A549 (cell line): ENCODE data around the gene PREX1. TPM values are rescaled to one million over a fixed set of nuclear protein-coding genes. Genes with fewer than 3 reads are reported as not detected.

Source experiments
- ATAC-seq, 2 experiments: fragments of 200-7000 bp in 1 of 2; fragments of >200 bp in 1 of 2; cut with Nextera tagmentation in 1 of 2; cut with Tn5 transposase in 1 of 2; 3 replicates each; pipeline versions ENCODE4 v1.8.0 to v1.9.1; 2018 to 2020; ENCODE audit warnings: mild to moderate bottlenecking in 1 of 2, moderate library complexity in 1 of 2
- CTCF ChIA-PET: fragments of 300-600 bp; sonication (Branson Sonifier 250); formaldehyde crosslinking; extraction: SDS; loops from one replicate; lab custom pipeline; 2021; ENCODE audit warnings: antibody characterized with exemption, inconsistent platforms; lab: Yijun Ruan, JAX
- POLR2A ChIA-PET: fragments of 350-600 bp; formaldehyde crosslinking; extraction: SDS; loops from one replicate; lab custom pipeline; 2021; ENCODE audit warnings: antibody characterized with exemption, inconsistent platforms; lab: Yijun Ruan, JAX
- DNase-seq, 2 experiments: peaks; one replicate each; pipeline versions ENCODE4 v3.0.0 to v3.0.0-alpha.2; 2011 to 2016; ENCODE audit warnings: low read depth in 1 of 2, low spot score in 1 of 2
- FAIRE-seq: peaks from 2 replicates; lab custom pipeline; 2011; peaks lifted over from hg19 to GRCh38; lab: Jason Lieb, UNC
- H3K27ac ChIP-seq, 2 experiments: fragments of >200 bp; sonication (Bioruptor Twin); formaldehyde crosslinking; 3 replicates each; pipeline ENCODE4 v1.5.1; 2016 to 2017
- H3K4me1 ChIP-seq: fragments of >200 bp; sonication (Bioruptor Twin); formaldehyde crosslinking; 3 replicates; pipeline ENCODE4 v1.6.1; 2016
- H3K4me2 ChIP-seq: fragments of >200 bp; sonication (Bioruptor Twin); formaldehyde crosslinking; 3 replicates; pipeline ENCODE4 v1.6.1; 2016
- H3K4me3 ChIP-seq: fragments of >200 bp; sonication (Bioruptor Twin); formaldehyde crosslinking; 3 replicates; pipeline ENCODE4 v1.5.1; 2016
- H3K9me3 ChIP-seq: fragments of >200 bp; sonication (Bioruptor Twin); formaldehyde crosslinking; 3 replicates; pipeline ENCODE4 v1.6.1; 2016
- BHLHE40 ChIP-seq: IDR thresholded peaks from 2 replicates; pipeline ENCODE4 v1.6.1; 2012; ENCODE audit warnings: low read depth, low read length, inconsistent platforms
- CHD4 ChIP-seq: fragments of 200-600 bp; sonication (generic); IDR thresholded peaks from 2 replicates; pipeline ENCODE4 v1.6.1; 2016; ENCODE audit warnings: antibody characterized with exemption, mild to moderate bottlenecking, borderline replicate concordance
- ESRRA ChIP-seq: fragments of 150-350 bp; IDR thresholded peaks from 2 replicates; pipeline ENCODE4 v1.6.1; 2014; ENCODE audit warnings: mild to moderate bottlenecking, low read length, borderline replicate concordance
- GATA3 ChIP-seq: IDR thresholded peaks from 2 replicates; pipeline ENCODE4 v1.6.1; 2012; ENCODE audit warnings: borderline replicate concordance
- HDAC2 ChIP-seq: fragments of 200-600 bp; sonication (generic); IDR thresholded peaks from 2 replicates; pipeline ENCODE4 v1.6.1; 2016
- HES2 ChIP-seq: fragments of >200 bp; sonication (Bioruptor Twin); formaldehyde crosslinking; IDR thresholded peaks from 2 replicates; pipeline ENCODE4 v1.6.1; 2016
- HEYL ChIP-seq: fragments of 250-450 bp; sonication (Bioruptor Pico); IDR thresholded peaks from 2 replicates; pipeline ENCODE4 v1.8.0; 2021; ENCODE audit warnings: mild to moderate bottlenecking, moderate library complexity
- HOXA7 ChIP-seq: fragments of 250-450 bp; sonication (Bioruptor Pico); IDR thresholded peaks from 2 replicates; pipeline ENCODE4 v1.5.0; 2020; ENCODE audit warnings: mild to moderate bottlenecking, moderate library complexity
- HOXB13 ChIP-seq: fragments of 250-450 bp; sonication (Bioruptor Pico); IDR thresholded peaks from 2 replicates; pipeline ENCODE4 v1.5.0; 2020; ENCODE audit warnings: low read depth, mild to moderate bottlenecking, moderate library complexity
- HOXB5 ChIP-seq: fragments of 250-450 bp; sonication (Bioruptor Pico); IDR thresholded peaks from 2 replicates; pipeline ENCODE4 v1.5.0; 2020; ENCODE audit warnings: mild to moderate bottlenecking, moderate library complexity
- JUNB ChIP-seq: fragments of >200 bp; sonication (Bioruptor Twin); formaldehyde crosslinking; IDR thresholded peaks from 2 replicates; pipeline ENCODE4 v1.6.1; 2016
- MAX ChIP-seq: IDR thresholded peaks from 2 replicates; pipeline ENCODE4 v1.6.1; 2012
- MYC ChIP-seq: IDR thresholded peaks from 2 replicates; pipeline ENCODE4 v1.6.1; 2012; ENCODE audit warnings: mild to moderate bottlenecking, inconsistent platforms, low read length, improper control_type of control experiment, borderline replicate concordance
- PBX3 ChIP-seq: IDR thresholded peaks from 2 replicates; pipeline ENCODE4 v1.6.1; 2012
- PHF8 ChIP-seq: fragments of 200-600 bp; sonication (generic); IDR thresholded peaks from 2 replicates; pipeline ENCODE4 v1.6.1; 2016; ENCODE audit warnings: low read depth, mild to moderate bottlenecking, antibody characterized with exemption, moderate library complexity, borderline replicate concordance
- TFCP2L1 ChIP-seq: fragments of 250-450 bp; sonication (Bioruptor Pico); IDR thresholded peaks from 2 replicates; pipeline ENCODE4 v1.5.0; 2021; ENCODE audit warnings: mild to moderate bottlenecking
- ZSCAN20 ChIP-seq: fragments of 250-450 bp; sonication (Bioruptor Pico); IDR thresholded peaks from 2 replicates; pipeline ENCODE4 v1.8.0; 2022; ENCODE audit warnings: mild to moderate bottlenecking, moderate library complexity
- WGBS: methylation state at CpG from one replicate; pipeline ENCODE4 v1.1.6; 2017; ENCODE audit errors: missing lambda C conversion rate; 5-methylcytosine and 5-hydroxymethylcytosine counted together
- polyA plus RNA-seq, 4 experiments: library from polyadenylated mRNA; depleted of rRNA in 3 of 4; stranded (reverse); fragments of >200 nt; fragmentation: RNase III in 1 of 4; extraction: RNeasy Plus Mini Kit Qiagen cat#74134 plus additional on column Dnase treatment in 1 of 4; gene quantifications; 2 replicates in 3 of 4; 3 replicates in 1 of 4; pipeline ENCODE4 v1.2.3, GENCODE V29; 2011 to 2017
- TF ChIP-seq, protein P1 (sequence below): fragments of >200 bp; sonication (Bioruptor Twin); formaldehyde crosslinking; IDR thresholded peaks from 3 replicates; pipeline ENCODE4 v1.5.1; 2016
- TF ChIP-seq, protein P2 (sequence below): fragments of 450-650 bp; IDR thresholded peaks from 2 replicates; pipeline ENCODE4 v1.6.1; 2014; ENCODE audit warnings: antibody characterized with exemption
- TF ChIP-seq, protein P3 (sequence below): fragments of 150-350 bp; IDR thresholded peaks from 2 replicates; pipeline ENCODE4 v1.6.1; 2014; ENCODE audit warnings: low read depth, mild to moderate bottlenecking, low read length
- TF ChIP-seq, protein P4 (sequence below): fragments of 200-600 bp; sonication (generic); IDR thresholded peaks from 2 replicates; pipeline ENCODE4 v1.6.1; 2016; ENCODE audit warnings: antibody characterized with exemption, mild to moderate bottlenecking, moderate library complexity

The PREX1 gene
- polyA plus RNA-seq, 2 of the 4 experiments (the other 2 are of a cell fraction) = 3.6 to 4.2 TPM

DNA sequence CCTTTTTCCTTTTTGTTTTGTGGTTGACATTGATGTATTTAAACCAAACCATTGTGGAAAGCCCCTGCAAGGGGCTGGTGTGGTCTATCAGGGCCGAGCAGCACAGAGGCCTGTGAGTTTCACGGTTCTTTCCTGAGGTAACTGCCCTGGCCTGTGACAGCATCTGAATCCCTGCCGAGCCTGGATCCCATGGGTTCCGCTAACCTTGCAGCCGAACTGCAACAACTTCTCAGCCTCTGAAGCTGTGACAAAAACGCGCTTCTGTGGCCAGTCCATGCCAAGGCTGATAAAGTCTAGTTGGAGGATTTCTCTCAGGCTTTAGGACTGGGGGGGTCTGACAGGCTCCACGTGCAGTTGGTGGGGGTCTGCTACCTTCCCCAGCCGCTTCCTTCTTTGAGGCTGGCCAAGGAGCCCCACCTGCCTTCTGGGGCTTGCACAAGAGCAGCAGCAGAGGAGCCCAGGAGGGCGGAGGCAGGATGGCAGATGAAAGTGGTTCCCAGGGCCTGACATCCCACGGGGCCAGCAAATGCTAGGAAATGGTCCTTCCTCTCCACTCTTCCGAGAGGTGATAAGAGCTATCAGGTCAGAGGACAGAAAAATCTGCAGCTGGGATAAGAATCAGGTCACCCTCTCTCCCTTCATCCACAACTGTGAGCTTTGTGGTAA, 150.9 kb downstream of the PREX1 start:
- no peak for ATAC-seq
- POLR2A ChIA-PET = no interaction called here
- FAIRE-seq = no peak
- H3K27ac ChIP-seq = no peak overlapping the region
- 83% methylated on average over 12 of the region's 12 CpGs for WGBS
- DNase-seq = no peak
- H3K4me2 ChIP-seq = no peak overlapping the region
- TF ChIP-seq JUNB (no peak), HOXA7 (CRISPR knock-in tag) (no peak), BHLHE40 (no peak), CHD4 (no peak), PHF8 (no peak), PBX3 (no peak), HOXB13 (CRISPR knock-in tag) (no peak), TFCP2L1 (CRISPR knock-in tag) (no peak), MAX (no peak)
- TF ChIP-seq, protein P1, sequence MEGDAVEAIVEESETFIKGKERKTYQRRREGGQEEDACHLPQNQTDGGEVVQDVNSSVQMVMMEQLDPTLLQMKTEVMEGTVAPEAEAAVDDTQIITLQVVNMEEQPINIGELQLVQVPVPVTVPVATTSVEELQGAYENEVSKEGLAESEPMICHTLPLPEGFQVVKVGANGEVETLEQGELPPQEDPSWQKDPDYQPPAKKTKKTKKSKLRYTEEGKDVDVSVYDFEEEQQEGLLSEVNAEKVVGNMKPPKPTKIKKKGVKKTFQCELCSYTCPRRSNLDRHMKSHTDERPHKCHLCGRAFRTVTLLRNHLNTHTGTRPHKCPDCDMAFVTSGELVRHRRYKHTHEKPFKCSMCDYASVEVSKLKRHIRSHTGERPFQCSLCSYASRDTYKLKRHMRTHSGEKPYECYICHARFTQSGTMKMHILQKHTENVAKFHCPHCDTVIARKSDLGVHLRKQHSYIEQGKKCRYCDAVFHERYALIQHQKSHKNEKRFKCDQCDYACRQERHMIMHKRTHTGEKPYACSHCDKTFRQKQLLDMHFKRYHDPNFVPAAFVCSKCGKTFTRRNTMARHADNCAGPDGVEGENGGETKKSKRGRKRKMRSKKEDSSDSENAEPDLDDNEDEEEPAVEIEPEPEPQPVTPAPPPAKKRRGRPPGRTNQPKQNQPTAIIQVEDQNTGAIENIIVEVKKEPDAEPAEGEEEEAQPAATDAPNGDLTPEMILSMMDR = no peak
- TF ChIP-seq, protein P2, sequence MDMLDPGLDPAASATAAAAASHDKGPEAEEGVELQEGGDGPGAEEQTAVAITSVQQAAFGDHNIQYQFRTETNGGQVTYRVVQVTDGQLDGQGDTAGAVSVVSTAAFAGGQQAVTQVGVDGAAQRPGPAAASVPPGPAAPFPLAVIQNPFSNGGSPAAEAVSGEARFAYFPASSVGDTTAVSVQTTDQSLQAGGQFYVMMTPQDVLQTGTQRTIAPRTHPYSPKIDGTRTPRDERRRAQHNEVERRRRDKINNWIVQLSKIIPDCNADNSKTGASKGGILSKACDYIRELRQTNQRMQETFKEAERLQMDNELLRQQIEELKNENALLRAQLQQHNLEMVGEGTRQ = no peak
- H3K4me3 ChIP-seq = no peak overlapping the region
- CTCF ChIA-PET = interaction anchor here (0.6 to 2.1 kb wide), 3 partner anchors 19 to 231 kb away, joined by 3 to 8 read pairs (median 4); no protein-coding TSS in a partner anchor
- H3K4me1 ChIP-seq = no peaks in the 10 kb centered on the region
- no peaks in the 10 kb centered on the region for H3K9me3 ChIP-seq

DNA sequence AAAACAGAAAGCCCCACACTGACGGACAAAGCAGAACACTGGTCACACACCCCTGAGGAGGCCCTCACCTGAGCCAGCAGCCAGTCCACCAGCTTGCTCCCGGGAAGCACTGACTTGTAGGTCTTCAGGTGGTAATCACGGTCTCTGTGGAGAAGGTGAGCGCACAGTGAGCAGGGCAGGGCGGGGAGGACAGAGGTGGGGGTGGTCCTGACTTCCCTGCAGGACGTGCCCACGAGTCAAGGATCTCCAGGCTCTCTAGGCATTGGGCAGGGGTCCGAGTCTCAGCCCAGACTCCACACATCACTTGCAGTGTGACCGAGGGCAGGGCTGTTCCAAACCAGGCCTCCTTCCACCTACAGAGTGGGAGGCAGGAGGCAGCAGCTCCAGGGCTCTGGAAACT, 151.7 kb downstream of the PREX1 start:
- Histone ChIP-seq H3K9me3 (no peaks in the 10 kb centered on the region), H3K27ac (no peak overlapping the region), H3K4me1 (no peaks in the 10 kb centered on the region)
- POLR2A ChIA-PET = no interaction called here
- DNase-seq = no peak
- no peak for TF ChIP-seq HDAC2
- TF ChIP-seq HES2 = no peak
- no peak for TF ChIP-seq MAX
- no peak for TF ChIP-seq HEYL
- no peak for TF ChIP-seq HOXB5
- no peak for TF ChIP-seq CHD4
- TF ChIP-seq BHLHE40 = no peak
- TF ChIP-seq, protein P2 = no peak
- no peak for TF ChIP-seq HOXA7 (CRISPR knock-in tag)
- TF ChIP-seq, all 56 proteins: peak for 0
- Histone ChIP-seq H3K4me2 (no peak overlapping the region), H3K4me3 (no peak overlapping the region)
- ATAC-seq = no peak
- no peak for FAIRE-seq
- WGBS = 80% methylated on average over 9 of the region's 9 CpGs
- CTCF ChIA-PET = interaction anchor here (0.6 to 2.1 kb wide), 3 partner anchors 19 to 754 kb away, joined by 3 to 8 read pairs (median 4); no protein-coding TSS in a partner anchor

GRCh38 chr20:48674461-48674860, 153.3 kb downstream of the PREX1 start:
- H3K4me1 ChIP-seq = no peaks in the 10 kb centered on the region
- H3K4me3 ChIP-seq = no peak overlapping the region
- POLR2A ChIA-PET = no interaction called here
- FAIRE-seq (no peak), ATAC-seq (no peak), DNase-seq (no peak)
- no peak overlapping the region for H3K27ac ChIP-seq
- no peaks in the 10 kb centered on the region for H3K9me3 ChIP-seq
- CTCF ChIA-PET = interaction anchor here (2.2 to 2.5 kb wide), 2 partner anchors 17 to 230 kb away, joined by 8 to 13 read pairs; no protein-coding TSS in a partner anchor
- no peak overlapping the region for H3K4me2 ChIP-seq
- 91% methylated on average over 3 of the region's 3 CpGs for WGBS
- no peak for TF ChIP-seq ESRRA
- TF ChIP-seq, protein P3, sequence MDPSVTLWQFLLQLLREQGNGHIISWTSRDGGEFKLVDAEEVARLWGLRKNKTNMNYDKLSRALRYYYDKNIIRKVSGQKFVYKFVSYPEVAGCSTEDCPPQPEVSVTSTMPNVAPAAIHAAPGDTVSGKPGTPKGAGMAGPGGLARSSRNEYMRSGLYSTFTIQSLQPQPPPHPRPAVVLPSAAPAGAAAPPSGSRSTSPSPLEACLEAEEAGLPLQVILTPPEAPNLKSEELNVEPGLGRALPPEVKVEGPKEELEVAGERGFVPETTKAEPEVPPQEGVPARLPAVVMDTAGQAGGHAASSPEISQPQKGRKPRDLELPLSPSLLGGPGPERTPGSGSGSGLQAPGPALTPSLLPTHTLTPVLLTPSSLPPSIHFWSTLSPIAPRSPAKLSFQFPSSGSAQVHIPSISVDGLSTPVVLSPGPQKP = no peak
- TF ChIP-seq BHLHE40 = no peak
- TF ChIP-seq, protein P4, sequence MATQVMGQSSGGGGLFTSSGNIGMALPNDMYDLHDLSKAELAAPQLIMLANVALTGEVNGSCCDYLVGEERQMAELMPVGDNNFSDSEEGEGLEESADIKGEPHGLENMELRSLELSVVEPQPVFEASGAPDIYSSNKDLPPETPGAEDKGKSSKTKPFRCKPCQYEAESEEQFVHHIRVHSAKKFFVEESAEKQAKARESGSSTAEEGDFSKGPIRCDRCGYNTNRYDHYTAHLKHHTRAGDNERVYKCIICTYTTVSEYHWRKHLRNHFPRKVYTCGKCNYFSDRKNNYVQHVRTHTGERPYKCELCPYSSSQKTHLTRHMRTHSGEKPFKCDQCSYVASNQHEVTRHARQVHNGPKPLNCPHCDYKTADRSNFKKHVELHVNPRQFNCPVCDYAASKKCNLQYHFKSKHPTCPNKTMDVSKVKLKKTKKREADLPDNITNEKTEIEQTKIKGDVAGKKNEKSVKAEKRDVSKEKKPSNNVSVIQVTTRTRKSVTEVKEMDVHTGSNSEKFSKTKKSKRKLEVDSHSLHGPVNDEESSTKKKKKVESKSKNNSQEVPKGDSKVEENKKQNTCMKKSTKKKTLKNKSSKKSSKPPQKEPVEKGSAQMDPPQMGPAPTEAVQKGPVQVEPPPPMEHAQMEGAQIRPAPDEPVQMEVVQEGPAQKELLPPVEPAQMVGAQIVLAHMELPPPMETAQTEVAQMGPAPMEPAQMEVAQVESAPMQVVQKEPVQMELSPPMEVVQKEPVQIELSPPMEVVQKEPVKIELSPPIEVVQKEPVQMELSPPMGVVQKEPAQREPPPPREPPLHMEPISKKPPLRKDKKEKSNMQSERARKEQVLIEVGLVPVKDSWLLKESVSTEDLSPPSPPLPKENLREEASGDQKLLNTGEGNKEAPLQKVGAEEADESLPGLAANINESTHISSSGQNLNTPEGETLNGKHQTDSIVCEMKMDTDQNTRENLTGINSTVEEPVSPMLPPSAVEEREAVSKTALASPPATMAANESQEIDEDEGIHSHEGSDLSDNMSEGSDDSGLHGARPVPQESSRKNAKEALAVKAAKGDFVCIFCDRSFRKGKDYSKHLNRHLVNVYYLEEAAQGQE = no peak
- TF ChIP-seq HEYL = no peak
- TF ChIP-seq GATA3 = no peak
- no peak for TF ChIP-seq HOXB5
- no peak for TF ChIP-seq MYC
- TF ChIP-seq ZSCAN20 (CRISPR knock-in tag) = no peak
- TF ChIP-seq HOXB13 (CRISPR knock-in tag) = no peak
